Superior temporal gyrus (tissue), 1 donor: ENCODE measurements around the gene CXorf49B.
"Not testable (repeated sequence)": the region's sequence is repeated elsewhere in the genome, so short reads cannot be mapped to it uniquely, and the experiment has no call there.

ENCODE experiments used
- DNase-seq: peaks from one replicate; pipeline ENCODE4 v3.0.0-alpha.2; 2016; ENCODE audit errors: extremely low spot score

The CXorf49B gene

GRCh38 chrX:71763049-71763448, at the start of gene CXorf49B:
Gene CXorf49B (plus strand): TSS chrX:71763349. CDS start chrX:71763424, 75 bp downstream.
- not testable (repeated sequence) for DNase-seq

- DNase-seq, result not testable (repeated sequence)
Observed at GRCh38 chrX:71714064-71714463, 49.1 kb upstream of the CXorf49B start.

GRCh38 chrX:71715551-71715950, 47.6 kb upstream of the CXorf49B start:
- DNase-seq, result not testable (repeated sequence)

- DNase-seq, result not testable (repeated sequence)
Observed at GRCh38 chrX:71716323-71716722, 46.8 kb upstream of the CXorf49B start.

GRCh38 chrX:71718185-71718584, 45.0 kb upstream of the CXorf49B start, which contains the start of gene CXorf49:
Gene CXorf49 (minus strand): TSS chrX:71718285. CDS start chrX:71718151, 134 bp downstream.
- not testable (repeated sequence) for DNase-seq

GRCh38 chrX:71719195-71719594, 44.0 kb upstream of the CXorf49B start:
- not testable (repeated sequence) for DNase-seq

GRCh38 chrX:71720289-71720886, 42.8 kb upstream of the CXorf49B start:
- not testable (repeated sequence) for DNase-seq

GRCh38 chrX:71760688-71761281, 2.4 kb upstream of the CXorf49B start:
- DNase-seq, result not testable (repeated sequence)

- DNase-seq, result not testable (repeated sequence)
Observed at GRCh38 chrX:71764832-71765231, 1.7 kb downstream of the CXorf49B start.

GRCh38 chrX:71765613-71766012, 2.5 kb downstream of the CXorf49B start:
- DNase-seq, result not testable (repeated sequence)

GRCh38 chrX:71767134-71767533, 4.0 kb downstream of the CXorf49B start:
- DNase-seq, result not testable (repeated sequence)

- DNase-seq, result not testable (repeated sequence)
Observed at GRCh38 chrX:71778322-71778721, 15.2 kb downstream of the CXorf49B start.

GRCh38 chrX:71782225-71782949, 19.2 kb downstream of the CXorf49B start:
- DNase-seq, result not testable (repeated sequence)

GRCh38 chrX:71782950-71783299, 19.8 kb downstream of the CXorf49B start:
- not testable (repeated sequence) for DNase-seq

GRCh38 chrX:71783569-71784347, 20.6 kb downstream of the CXorf49B start:
- not testable (repeated sequence) for DNase-seq

- DNase-seq, result not testable (repeated sequence)
Observed at GRCh38 chrX:71784348-71784983, 21.3 kb downstream of the CXorf49B start.

GRCh38 chrX:71806450-71806849, 43.3 kb downstream of the CXorf49B start:
- DNase-seq, result not testable (repeated sequence)

- DNase-seq, result no peak
Observed at GRCh38 chrX:71809886-71810285, 46.7 kb downstream of the CXorf49B start.

GRCh38 chrX:71814123-71814912, 51.2 kb downstream of the CXorf49B start:
- DNase-seq, result no peak

GRCh38 chrX:71815121-71815905, 52.2 kb downstream of the CXorf49B start:
- DNase-seq, result no peak
